Right lobe of liver (tissue), 6 donors: ENCODE data around the gene GPC5. TPM values are rescaled to one million over a fixed set of nuclear protein-coding genes. Genes with fewer than 3 reads are reported as not detected.

Experiments used
- ATAC-seq, 4 donors: fragments of 200-7000 bp; cut with Tn5 transposase; one replicate each; pipeline ENCODE4 v1.9.1; 2020; ENCODE audit warnings: mild to moderate bottlenecking in 4 of 4, moderate library complexity in 4 of 4
- DNase-seq, 3 donors: peaks; one replicate each; pipeline ENCODE4 v3.0.0-alpha.2; 2020
- H3K27ac ChIP-seq, 3 donors: fragments of 200-600 bp; one replicate each; pipeline ENCODE4 v1.8.0; 2022
- H3K27me3 ChIP-seq, 2 donors: fragments of 200-600 bp; one replicate each; pipeline ENCODE4 v1.8.0; 2022
- H3K36me3 ChIP-seq, 4 donors: fragments of 200-600 bp; sonication (generic) in 1 of 4; one replicate each; pipeline versions ENCODE4 v1.5.1 to v1.8.0; 2017 to 2022; ENCODE audit warnings: control low read depth in 1 of 4
- H3K4me1 ChIP-seq, 4 donors: fragments of 200-600 bp; sonication (generic) in 1 of 4; one replicate each; pipeline versions ENCODE4 v1.5.1 to v1.8.0; 2017 to 2022; ENCODE audit warnings: control low read depth in 1 of 4
- H3K4me3 ChIP-seq, 3 donors: fragments of 200-600 bp; one replicate each; pipeline ENCODE4 v1.8.0; 2022
- H3K9me3 ChIP-seq, 4 donors: fragments of 200-600 bp; sonication (generic) in 1 of 4; one replicate each; pipeline versions ENCODE4 v1.5.1 to v1.8.0; 2017 to 2022; ENCODE audit warnings: control low read depth in 1 of 4
- POLR2A ChIP-seq: fragments of 450-650 bp; IDR thresholded peaks from one replicate; pipeline ENCODE4 v1.6.1; 2017; ENCODE audit warnings: antibody characterized with exemption, mild to moderate bottlenecking
- WGBS: methylation state at CpG from one replicate; pipeline ENCODE4 v1.1.6; 2018; ENCODE audit warnings: low coverage, low lambda C conversion rate; ENCODE audit not compliant: insufficient coverage; ENCODE audit errors: missing lambda C conversion rate; 5-methylcytosine and 5-hydroxymethylcytosine counted together
- intact Hi-C, 2 donors: fragments of 100-400 bp; cut with DNase I; formaldehyde crosslinking; loops; one replicate each; pipeline versions ENCODE4 v1.11.2 to v1.14.1; 2022
- total RNA-seq, 6 experiments: library from RNA; depleted of rRNA in 2 of 6; stranded (reverse); fragments of >200 nt in 2 of 6; fragmentation: NEBNext Ultra II Directional in 3 of 6; extraction: Animal tissue kit (Norgen Biotek cat#: 25700) in 3 of 6; gene quantifications; one replicate each; pipeline versions ENCODE4 v1.1.0 to v1.2.4, GENCODE V29; 2016 to 2023
- TF ChIP-seq, protein P1 (sequence below), 4 donors: fragments of 200-600 bp in 3 of 4; fragments of 450-650 bp in 1 of 4; IDR thresholded peaks; one replicate each; pipeline versions ENCODE4 v1.5.1 to v1.8.0; 2016 to 2022; ENCODE audit warnings: antibody characterized with exemption in 4 of 4, mild to moderate bottlenecking in 2 of 4
- donor health status: DM: no; HTN: yes; CAD: no.
- donor health status: DM: no; HTN: no; CAD: no.
- donor health status: DM: no; HTN: no; CAD: no.
- donor health status: DM: no; HTN: yes; CAD: no.
- donor health status: DM: no; HTN: yes; CAD: no.

Gene GPC5
- total RNA-seq, 6 experiments from 2014 or later = 0.12 to 0.99 (median 0.66) TPM

- ATAC-seq = peak; percentile 62 to 98 (median 74)
- TF ChIP-seq POLR2A = no peak
- TF ChIP-seq, protein P1, sequence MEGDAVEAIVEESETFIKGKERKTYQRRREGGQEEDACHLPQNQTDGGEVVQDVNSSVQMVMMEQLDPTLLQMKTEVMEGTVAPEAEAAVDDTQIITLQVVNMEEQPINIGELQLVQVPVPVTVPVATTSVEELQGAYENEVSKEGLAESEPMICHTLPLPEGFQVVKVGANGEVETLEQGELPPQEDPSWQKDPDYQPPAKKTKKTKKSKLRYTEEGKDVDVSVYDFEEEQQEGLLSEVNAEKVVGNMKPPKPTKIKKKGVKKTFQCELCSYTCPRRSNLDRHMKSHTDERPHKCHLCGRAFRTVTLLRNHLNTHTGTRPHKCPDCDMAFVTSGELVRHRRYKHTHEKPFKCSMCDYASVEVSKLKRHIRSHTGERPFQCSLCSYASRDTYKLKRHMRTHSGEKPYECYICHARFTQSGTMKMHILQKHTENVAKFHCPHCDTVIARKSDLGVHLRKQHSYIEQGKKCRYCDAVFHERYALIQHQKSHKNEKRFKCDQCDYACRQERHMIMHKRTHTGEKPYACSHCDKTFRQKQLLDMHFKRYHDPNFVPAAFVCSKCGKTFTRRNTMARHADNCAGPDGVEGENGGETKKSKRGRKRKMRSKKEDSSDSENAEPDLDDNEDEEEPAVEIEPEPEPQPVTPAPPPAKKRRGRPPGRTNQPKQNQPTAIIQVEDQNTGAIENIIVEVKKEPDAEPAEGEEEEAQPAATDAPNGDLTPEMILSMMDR (IDR thresholded peaks at IDR 0.05) = no peak
- 0% methylated on average over 3 of the region's 3 CpGs for WGBS
- peak in 1 of 3 donors; percentile 61 for DNase-seq
- Histone ChIP-seq H3K36me3 (no peaks in the 10 kb centered on the region), H3K9me3 (no peaks in the 10 kb centered on the region), H3K27ac (no peak overlapping the region), H3K4me1 (no peaks in the 10 kb centered on the region), H3K27me3 (no peaks in the 10 kb centered on the region), H3K4me3 (no peak overlapping the region)
- intact Hi-C loops = no loop called here
Measured at GRCh38 chr13:91719033-91719432, 320.6 kb downstream of the GPC5 start.

GRCh38 chr13:91721413-91721812 is 323.0 kb downstream of the GPC5 start:
- WGBS = 80% methylated on average over 3 of the region's 3 CpGs
- Histone ChIP-seq H3K27me3 (no peaks in the 10 kb centered on the region), H3K27ac (no peak overlapping the region), H3K4me3 (no peak overlapping the region), H3K36me3 (no peaks in the 10 kb centered on the region), H3K9me3 (no peaks in the 10 kb centered on the region), H3K4me1 (no peaks in the 10 kb centered on the region)
- TF ChIP-seq, protein P1 (IDR thresholded peaks at IDR 0.05) = no peak
- no peak for TF ChIP-seq POLR2A
- intact Hi-C loops = no loop called here
- no peak for DNase-seq
- ATAC-seq = no peak

GRCh38 chr13:91722267-91722884 is 324.0 kb downstream of the GPC5 start:
- intact Hi-C loops = no loop called here
- WGBS = 25% methylated on average over 4 of the region's 4 CpGs
- Histone ChIP-seq H3K4me1 (no peaks in the 10 kb centered on the region), H3K36me3 (no peaks in the 10 kb centered on the region), H3K27me3 (no peaks in the 10 kb centered on the region), H3K4me3 (no peak overlapping the region), H3K9me3 (no peaks in the 10 kb centered on the region), H3K27ac (no peak overlapping the region)
- DNase-seq = no peak
- peak; percentile 49 to 72 (median 68) for ATAC-seq
- TF ChIP-seq, protein P1 (IDR thresholded peaks at IDR 0.05) = peak; percentile 55 to 81 (median 74)
- TF ChIP-seq POLR2A = no peak

DNA sequence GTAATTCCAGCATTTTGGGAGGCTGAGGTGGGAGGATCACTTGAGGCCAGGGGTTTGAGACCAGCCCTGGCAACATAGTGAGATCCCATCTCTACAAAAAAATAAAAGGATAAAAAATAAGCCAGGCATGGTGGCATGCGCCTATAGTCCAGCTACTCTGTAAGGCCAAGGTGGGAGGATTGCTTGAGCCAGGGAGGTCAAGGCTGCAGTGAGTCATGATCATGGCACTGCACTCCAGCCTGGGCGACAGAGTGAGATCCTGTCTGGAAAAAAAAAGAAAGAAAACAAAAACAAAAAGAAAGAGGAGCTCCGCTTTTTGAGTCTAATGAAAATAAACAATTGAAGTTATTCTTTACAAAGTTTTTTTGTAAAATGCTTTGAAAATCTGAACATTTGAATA is 326.2 kb downstream of the GPC5 start:
- H3K27me3 ChIP-seq = no peaks in the 10 kb centered on the region
- no peaks in the 10 kb centered on the region for H3K4me1 ChIP-seq
- no peak for ATAC-seq
- no peak overlapping the region for H3K27ac ChIP-seq
- H3K4me3 ChIP-seq = no peak overlapping the region
- intact Hi-C loops = no loop called here
- H3K9me3 ChIP-seq = no peaks in the 10 kb centered on the region
- DNase-seq = no peak
- no peak for TF ChIP-seq POLR2A
- TF ChIP-seq, protein P1 (IDR thresholded peaks at IDR 0.05) = no peak
- 66% methylated on average over 3 of the region's 3 CpGs for WGBS
- H3K36me3 ChIP-seq = no peaks in the 10 kb centered on the region
